CD4-positive, alpha-beta T cell treated with Interleukin-15 for 4 hours (primary cell): Measurements from ENCODE around the gene PSMB9.
"Not testable (repeated sequence)": the region's sequence is repeated elsewhere in the genome, so short reads cannot be mapped to it uniquely, and the experiment has no call there.

ENCODE experiments used
- DNase-seq: peaks from one replicate; pipeline ENCODE4 v3.0.0-alpha.2; 2020; ENCODE audit warnings: low spot score

PSMB9 gene

DNA sequence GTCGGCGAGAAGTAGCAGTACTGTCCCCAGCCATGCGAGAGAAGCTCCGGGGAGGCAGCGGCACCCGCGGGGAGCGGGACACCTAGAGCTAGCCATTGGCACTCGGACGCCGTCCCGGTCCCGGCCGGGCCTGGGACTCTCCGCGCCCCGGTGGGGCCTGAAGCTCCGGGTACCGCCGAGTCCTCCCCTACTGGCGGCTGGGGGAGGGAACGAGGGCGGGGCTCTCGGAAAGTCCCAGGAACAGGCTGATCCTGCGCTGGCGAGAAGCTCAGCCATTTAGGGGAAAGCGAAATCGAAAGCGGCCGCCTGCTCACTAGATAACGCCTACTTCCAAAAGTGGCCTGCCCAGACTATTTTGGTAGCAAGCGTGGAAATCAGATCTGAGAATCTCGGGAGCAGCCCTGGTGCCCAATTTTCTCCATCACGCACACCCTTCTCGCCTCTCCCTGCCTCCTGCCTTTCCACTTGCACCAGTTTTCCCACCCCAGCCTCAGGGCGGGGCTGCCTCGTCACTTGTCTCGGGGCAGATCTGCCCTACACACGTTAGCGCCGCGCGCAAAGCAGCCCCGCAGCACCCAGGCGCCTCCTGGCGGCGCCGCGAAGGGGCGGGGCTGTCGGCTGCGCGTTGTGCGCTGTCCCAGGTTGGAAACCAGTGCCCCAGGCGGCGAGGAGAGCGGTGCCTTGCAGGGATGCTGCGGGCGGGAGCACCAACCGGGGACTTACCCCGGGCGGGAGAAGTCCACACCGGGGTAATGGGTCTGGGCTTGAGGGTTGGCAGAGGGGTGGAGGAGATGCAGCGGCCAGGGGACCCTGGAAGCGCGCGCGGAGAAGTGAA, at the start of gene PSMB9, which contains the start of gene TAP1:
Gene PSMB9, plus strand, starts transcription at position 652 of the 835 bp plus-strand sequence. Its CDS starts 38 bp downstream, at position 690.
Gene TAP1, minus strand, starts transcription at position 164 of the 835 bp plus-strand sequence. Its CDS starts 68 bp downstream, at position 96.
- DNase-seq = peak; percentile 94

- DNase-seq = not testable (repeated sequence)
Measured at GRCh38 chr6:32805404-32805803, 48.6 kb upstream of the PSMB9 start.

GRCh38 chr6:32807020-32807580, 46.9 kb upstream of the PSMB9 start:
- DNase-seq = no peak

DNA sequence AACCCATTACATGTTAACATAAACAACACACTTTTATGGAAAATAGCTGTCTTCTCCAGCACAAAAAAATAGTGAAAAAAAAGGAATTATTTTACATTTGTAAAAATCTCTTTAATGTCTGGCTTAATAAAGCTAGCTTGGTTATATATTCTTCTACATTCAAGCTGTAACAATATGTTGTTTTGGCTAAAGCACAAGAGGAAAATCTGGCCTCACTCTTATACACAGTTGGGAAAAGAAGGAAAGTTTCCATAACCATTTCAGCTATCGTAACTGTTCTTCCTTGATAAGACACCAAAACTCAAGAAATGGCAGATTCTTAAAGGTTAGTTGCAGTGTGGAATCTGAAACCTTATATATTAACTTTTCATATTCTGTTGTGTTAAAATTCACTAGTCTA, 44.8 kb upstream of the PSMB9 start:
- DNase-seq = no peak

DNA sequence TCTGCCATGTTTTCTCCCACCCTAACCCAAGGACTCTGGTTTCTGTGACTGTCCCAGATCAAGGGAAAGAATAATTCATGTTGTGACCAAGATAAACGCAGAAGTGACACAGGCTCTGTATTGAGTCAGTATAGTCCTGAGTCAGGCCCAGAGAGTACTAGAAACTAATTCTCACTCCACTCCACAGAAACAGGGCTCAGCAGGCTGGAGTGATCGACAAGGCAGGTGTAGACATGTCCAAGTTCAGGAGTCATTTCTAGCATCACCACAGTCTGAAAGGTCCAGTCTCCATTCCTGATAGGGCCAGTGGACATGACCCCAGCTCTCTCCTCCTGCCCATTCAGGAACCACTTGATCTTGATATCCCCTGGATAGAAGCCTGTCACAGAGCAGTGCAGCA, 39.8 kb upstream of the PSMB9 start:
- no peak for DNase-seq

DNA sequence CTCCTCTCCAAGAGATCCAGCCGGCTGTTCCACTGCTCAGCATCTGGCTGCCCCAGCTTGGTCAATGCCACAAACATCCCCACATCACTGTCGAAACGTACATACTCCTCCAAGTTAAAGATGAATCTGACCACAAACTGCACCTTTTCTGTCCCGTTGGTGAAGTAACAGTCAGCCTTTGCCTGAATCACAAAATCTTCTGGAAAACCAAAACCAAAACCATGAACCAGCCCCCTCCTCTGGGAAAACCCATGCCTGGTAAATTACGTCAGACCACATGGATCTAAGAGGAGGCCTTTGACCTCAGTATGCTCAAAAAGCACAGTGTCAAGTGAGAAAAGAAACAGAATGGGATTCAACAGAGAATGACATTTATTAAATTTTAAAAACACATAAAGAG, 38.9 kb upstream of the PSMB9 start:
- no peak for DNase-seq

DNA sequence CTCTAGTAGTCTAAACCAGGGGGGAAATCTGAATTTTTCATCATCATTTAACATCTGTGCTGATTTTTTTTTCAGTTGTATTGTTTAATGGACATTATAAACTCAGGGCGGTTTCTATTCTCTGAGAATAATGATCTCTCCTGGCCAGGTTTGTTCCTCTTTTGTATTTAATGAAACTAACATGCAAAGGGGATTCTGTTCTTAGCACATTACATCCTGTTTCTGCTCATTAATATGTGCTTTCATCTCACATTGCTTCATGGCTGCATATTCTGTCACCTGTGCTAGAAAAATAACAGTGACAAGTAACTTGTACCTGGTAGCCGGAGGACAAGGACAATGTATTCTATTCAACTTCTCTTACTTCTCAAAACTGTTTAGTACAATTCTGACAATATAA, 38.0 kb upstream of the PSMB9 start:
- DNase-seq = no peak

GRCh38 chr6:32816746-32817204, 37.2 kb upstream of the PSMB9 start, which contains the start of gene HLA-DOB:
HLA-DOB (minus strand) TSS chr6:32817002; CDS start chr6:32816951, 51 bp downstream.
- peak; percentile 10 for DNase-seq

- DNase-seq = no peak
Measured at GRCh38 chr6:32818867-32819266, 35.1 kb upstream of the PSMB9 start.

DNA sequence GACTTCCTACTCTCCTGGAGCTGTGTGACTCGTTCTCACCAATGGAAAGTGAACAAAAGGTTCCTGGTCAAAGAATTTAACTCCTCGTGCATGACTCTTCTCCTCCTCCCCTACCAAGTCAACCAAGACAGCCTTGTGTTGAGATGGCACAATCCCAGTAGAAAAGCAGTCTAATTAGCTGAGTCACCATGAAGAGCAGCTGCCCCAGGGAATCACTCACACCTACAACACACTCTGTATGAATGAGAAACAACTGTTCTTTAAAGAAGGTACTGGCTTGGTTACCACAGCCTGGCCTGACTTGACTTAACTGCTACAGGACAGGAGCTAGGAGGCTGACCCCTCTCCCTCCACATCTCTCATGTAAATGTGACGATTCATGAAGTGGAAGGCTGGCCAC, 34.3 kb upstream of the PSMB9 start:
- no peak for DNase-seq

DNA sequence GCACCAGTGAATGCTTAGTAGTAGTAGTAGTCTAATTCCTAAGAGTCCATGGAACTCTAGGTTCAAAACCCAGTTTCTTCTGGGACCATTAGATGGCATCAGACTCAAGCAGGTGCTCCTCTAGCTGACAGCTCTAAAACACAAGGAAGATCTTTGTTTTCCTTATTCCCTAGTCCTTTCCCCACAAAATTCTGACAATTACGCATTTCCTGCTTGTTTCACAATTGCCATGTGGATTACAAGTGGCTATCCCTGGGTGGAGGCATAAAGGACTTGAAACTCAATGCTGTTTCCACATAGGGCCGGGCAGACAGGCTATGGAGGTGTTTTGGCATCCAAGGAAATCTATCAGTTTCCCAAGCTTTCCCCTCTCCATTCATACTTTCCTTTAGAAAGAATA, 28.0 kb upstream of the PSMB9 start:
- DNase-seq = no peak

- DNase-seq = no peak
Measured at GRCh38 chr6:32827025-32827424, 27.0 kb upstream of the PSMB9 start.

DNA sequence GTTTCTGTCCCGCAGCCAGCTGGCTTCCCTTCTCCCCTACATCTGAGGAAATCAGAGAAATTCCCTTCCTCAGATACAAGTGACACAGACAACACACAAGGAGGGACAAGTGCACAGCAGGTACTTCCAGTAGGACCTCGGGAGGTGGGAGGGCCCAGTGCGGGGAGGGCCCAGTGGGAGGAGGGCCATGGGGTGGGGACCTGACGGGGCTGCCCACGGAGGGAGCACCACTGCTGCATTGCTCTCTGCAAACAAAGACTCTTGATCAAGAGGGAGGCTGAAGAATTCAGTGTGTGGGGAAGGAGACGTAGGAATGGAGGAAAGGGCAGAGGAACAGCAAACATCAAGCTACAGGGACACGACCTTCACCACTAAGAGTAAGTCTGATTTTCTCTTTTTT, 24.5 kb upstream of the PSMB9 start:
- no peak for DNase-seq

- no peak for DNase-seq
Measured at GRCh38 chr6:32830017-32830416, 24.0 kb upstream of the PSMB9 start.

DNA sequence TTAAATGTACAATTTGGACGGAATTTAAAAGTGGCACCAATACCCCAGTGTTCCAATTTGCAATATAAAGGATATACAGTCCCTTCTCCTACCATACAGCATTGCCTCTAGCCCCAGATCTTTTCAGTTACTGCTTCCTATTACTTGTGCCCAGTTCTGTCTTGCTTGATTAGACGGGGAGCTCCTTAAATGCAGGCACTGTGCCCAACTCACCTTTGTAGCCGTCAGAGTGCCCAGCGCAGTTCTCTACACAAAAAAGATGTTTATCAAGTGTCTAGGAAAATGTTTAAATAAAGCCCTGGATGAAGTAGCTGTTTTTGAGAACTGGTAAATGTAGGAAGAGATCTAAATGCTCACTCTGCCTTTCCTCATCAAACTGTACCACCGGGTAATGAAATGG, 23.1 kb upstream of the PSMB9 start:
- no peak for DNase-seq

- DNase-seq = no peak
Measured at GRCh38 chr6:32832535-32832934, 21.5 kb upstream of the PSMB9 start.

- no peak for DNase-seq
Measured at GRCh38 chr6:32833664-32834063, 20.3 kb upstream of the PSMB9 start.

DNA sequence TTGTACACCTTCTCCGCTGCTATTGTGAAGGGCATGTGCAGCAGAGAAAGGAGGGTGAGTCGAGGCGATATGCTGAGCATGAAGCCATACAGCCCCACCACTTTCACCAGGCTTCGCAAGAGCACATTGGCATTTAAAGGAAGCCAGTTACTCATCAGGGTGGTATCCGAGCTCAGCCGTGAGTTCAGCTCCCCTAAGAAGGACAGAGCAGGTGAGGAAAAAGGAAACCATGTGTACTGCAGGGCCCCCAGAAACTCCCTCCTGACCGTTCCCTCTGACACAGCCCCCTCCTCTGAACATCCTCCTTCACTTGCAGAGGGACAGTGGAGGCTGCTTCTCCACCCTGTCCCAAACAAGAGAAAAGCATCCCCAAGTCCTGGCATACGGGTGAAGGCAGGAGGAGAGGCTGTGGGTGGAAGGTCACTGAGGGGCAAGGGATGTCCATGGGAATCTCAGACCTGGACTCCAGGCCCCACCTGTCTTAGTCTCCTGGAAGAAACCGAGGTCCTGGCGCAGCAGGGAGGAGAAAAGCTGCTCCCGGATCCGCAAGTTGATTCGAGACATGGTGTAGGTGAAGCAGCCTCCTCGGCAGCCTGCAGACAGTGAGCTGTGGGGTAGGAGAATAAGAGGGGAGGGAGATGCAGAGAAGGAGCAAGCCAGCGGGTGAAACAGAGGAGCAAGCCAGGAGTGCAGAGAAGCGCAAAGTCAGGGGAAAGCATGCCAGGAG, 18.7 kb upstream of the PSMB9 start:
- DNase-seq = no peak

DNA sequence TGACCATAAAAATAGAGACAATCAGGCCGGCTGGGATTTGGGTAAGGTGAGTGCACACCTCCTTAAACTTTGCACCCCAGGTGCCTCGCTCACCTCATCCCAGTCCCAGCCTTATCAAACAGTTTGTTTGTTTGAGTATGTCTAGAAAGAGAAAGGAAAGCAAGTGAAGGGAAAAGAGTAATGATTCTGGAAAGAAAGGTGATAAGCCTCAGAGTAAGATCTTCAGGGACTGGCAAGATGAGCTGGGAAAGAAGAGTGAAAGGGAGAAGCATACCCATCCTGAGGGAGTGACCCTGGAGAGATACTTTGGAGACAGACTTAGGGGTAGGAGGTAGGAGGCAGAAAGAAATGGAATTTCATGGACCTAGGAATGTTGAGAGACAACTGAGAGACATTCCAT, 17.1 kb upstream of the PSMB9 start:
- no peak for DNase-seq

GRCh38 chr6:32837651-32838113, 16.3 kb upstream of the PSMB9 start:
- no peak for DNase-seq

GRCh38 chr6:32838114-32838958, 15.7 kb upstream of the PSMB9 start, which contains the start of gene TAP2:
TAP2 (minus strand) TSS chr6:32838739; CDS start chr6:32838233, 506 bp downstream.
- peak; percentile 98 for DNase-seq

DNA sequence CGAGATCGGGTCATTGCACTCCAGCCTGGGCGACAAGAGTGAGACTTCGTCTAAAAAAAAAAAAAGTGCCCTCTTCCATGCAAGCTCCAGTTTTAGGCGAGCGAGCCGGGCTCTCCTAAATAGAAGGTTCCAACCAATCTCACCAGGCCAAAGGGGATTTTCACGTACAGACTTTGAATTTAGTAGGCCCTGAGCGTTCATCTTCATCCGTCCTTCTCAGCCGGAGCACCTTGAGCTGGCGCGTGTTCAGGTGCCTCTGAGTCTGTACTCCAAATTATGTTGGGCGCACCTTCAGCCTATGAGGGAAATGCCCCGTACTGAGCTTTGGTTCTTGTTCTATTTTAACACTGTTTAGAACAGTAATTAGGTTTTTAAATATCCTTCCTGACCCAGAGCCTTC, 14.6 kb upstream of the PSMB9 start:
- no peak for DNase-seq
